SK-N-SH (cell line): ENCODE data around the gene HSPA14. TPM values are rescaled to one million over a fixed set of nuclear protein-coding genes. Genes with fewer than 3 reads are reported as not detected.

ENCODE experiments used
- CTCF ChIA-PET: fragments of 300-600, 350-600 bp; formaldehyde crosslinking; extraction: SDS; loops from one replicate; lab custom pipeline; 2021; lab: Yijun Ruan, JAX
- POLR2A ChIA-PET: fragments of 350-600 bp; sonication (Branson Sonifier 250); formaldehyde crosslinking; extraction: SDS; loops from one replicate; lab custom pipeline; 2020; ENCODE audit warnings: antibody characterized with exemption, inconsistent platforms; lab: Yijun Ruan, JAX
- DNase-seq: peaks from one replicate; pipeline ENCODE4 v3.0.0; 2012
- H2AFZ ChIP-seq: fragments of 200-600 bp; sonication (generic); 2 replicates; pipeline ENCODE4 v1.8.1; 2016; ENCODE audit warnings: antibody characterized with exemption, mild to moderate bottlenecking, low read depth
- H3F3A ChIP-seq: fragments of 200-600 bp; sonication (generic); replicated peaks from 2 replicates; pipeline ENCODE3; 2016; ENCODE audit warnings: antibody characterized with exemption, mild to moderate bottlenecking; ENCODE audit not compliant: insufficient read depth
- H3K27ac ChIP-seq, 2 experiments: fragments of 200-500 bp in 1 of 2; fragments of 200-600 bp in 1 of 2; sonication (Bioruptor generic) in 1 of 2; sonication (generic), shearing (Covaris generic) in 1 of 2; 2 replicates each; pipeline versions ENCODE4 v1.5.1 to v1.6.1; 2014 to 2016; ENCODE audit warnings: low read depth in 2 of 2, inconsistent platforms in 1 of 2, low read length in 1 of 2, mild to moderate bottlenecking in 1 of 2, mixed read lengths in 1 of 2
- H3K27me3 ChIP-seq: fragments of 200-600 bp; sonication (generic), shearing (Covaris generic); 2 replicates; pipeline ENCODE4 v1.6.1; 2016; ENCODE audit warnings: mixed run types; ENCODE audit not compliant: insufficient read depth
- H3K36me3 ChIP-seq, 2 experiments: fragments of 200-500 bp in 1 of 2; fragments of 200-600 bp in 1 of 2; sonication (Bioruptor generic) in 1 of 2; sonication (generic) in 1 of 2; replicated peaks in 1 of 2; 2 replicates each; pipeline versions ENCODE3 to v1.5.1; 2014 to 2016; ENCODE audit warnings: low read length in 1 of 2, mild to moderate bottlenecking in 1 of 2; ENCODE audit not compliant: insufficient read depth in 2 of 2, control insufficient read depth in 1 of 2
- H3K4me1 ChIP-seq, 2 experiments: fragments of 200-500 bp in 1 of 2; fragments of 200-600 bp in 1 of 2; sonication (Bioruptor generic) in 1 of 2; sonication (generic), shearing (Covaris generic) in 1 of 2; 2 replicates each; pipeline versions ENCODE4 v1.5.1 to v1.6.1; 2014 to 2016; ENCODE audit warnings: low read depth in 1 of 2, low read length in 1 of 2, mixed run types in 1 of 2; ENCODE audit not compliant: insufficient read depth in 2 of 2, control insufficient read depth in 1 of 2
- H3K4me2 ChIP-seq: fragments of 200-600 bp; sonication (generic), shearing (Covaris generic); 2 replicates; pipeline ENCODE4 v1.6.1; 2017; ENCODE audit warnings: mixed run types
- H3K4me3 ChIP-seq, 2 experiments: fragments of 200-500 bp in 1 of 2; fragments of 200-600 bp in 1 of 2; sonication (Bioruptor generic) in 1 of 2; sonication (generic), shearing (Covaris generic) in 1 of 2; 2 replicates each; pipeline versions ENCODE4 v1.5.1 to v1.8.1; 2014 to 2016; ENCODE audit warnings: low read depth in 2 of 2, inconsistent platforms in 1 of 2, low read length in 1 of 2, mild to moderate bottlenecking in 1 of 2, mixed read lengths in 1 of 2, moderate library complexity in 1 of 2
- H3K79me2 ChIP-seq: fragments of 200-600 bp; sonication (generic); 2 replicates; pipeline ENCODE4 v1.8.1; 2017; ENCODE audit warnings: mild to moderate bottlenecking; ENCODE audit not compliant: insufficient read depth
- H3K9ac ChIP-seq: fragments of 200-600 bp; sonication (generic); 2 replicates; pipeline ENCODE4 v1.6.1; 2017; ENCODE audit warnings: mixed run types
- H3K9me2 ChIP-seq: fragments of 200-600 bp; sonication (generic); 2 replicates; pipeline ENCODE4 v1.6.1; 2017; ENCODE audit warnings: mixed run types
- H3K9me3 ChIP-seq: fragments of 200-600 bp; sonication (generic); 2 replicates; pipeline ENCODE4 v1.6.1; 2017; ENCODE audit warnings: mixed run types, mild to moderate bottlenecking, moderate library complexity
- H4K20me1 ChIP-seq: fragments of 200-600 bp; sonication (generic); 2 replicates; pipeline ENCODE4 v1.6.1; 2017; ENCODE audit warnings: mild to moderate bottlenecking, mixed run types; ENCODE audit not compliant: insufficient read depth
- CHD2 ChIP-seq: fragments of 150-350 bp; IDR thresholded peaks from 2 replicates; pipeline ENCODE4 v1.6.1; 2018; ENCODE audit warnings: low read length; ENCODE audit not compliant: partially characterized antibody
- CTCF ChIP-seq: fragments of 200-600 bp; sonication (generic); IDR thresholded peaks from 2 replicates; pipeline ENCODE4 v1.6.1; 2017; ENCODE audit warnings: antibody characterized with exemption, mild to moderate bottlenecking, moderate library complexity
- ELF1 ChIP-seq: IDR thresholded peaks from 2 replicates; pipeline ENCODE4 v1.4.0; 2012
- EZH2phosphoT487 ChIP-seq: fragments of 200-600 bp; sonication (generic); IDR thresholded peaks from 2 replicates; pipeline ENCODE4 v1.6.1; 2017; ENCODE audit warnings: low read depth, mixed run types, mild to moderate bottlenecking, antibody characterized with exemption, moderate library complexity, borderline replicate concordance
- FOSL2 ChIP-seq: IDR thresholded peaks from 2 replicates; pipeline ENCODE4 v1.4.0; 2012; ENCODE audit warnings: low read depth, mild to moderate bottlenecking, moderate library complexity, borderline replicate concordance
- FOXM1 ChIP-seq: IDR thresholded peaks from 2 replicates; pipeline ENCODE4 v1.4.0; 2012; ENCODE audit warnings: low read depth, mild to moderate bottlenecking
- GABPA ChIP-seq: IDR thresholded peaks from 2 replicates; pipeline ENCODE4 v1.4.0; 2012; ENCODE audit warnings: low read depth, mild to moderate bottlenecking
- GATA2 ChIP-seq: sonication (generic); formaldehyde crosslinking; IDR thresholded peaks from 2 replicates; pipeline ENCODE4 v1.5.0; 2020; ENCODE audit warnings: mild to moderate bottlenecking, missing genetic modification reagents
- IRF3 ChIP-seq: fragments of 150-350 bp; IDR thresholded peaks from 2 replicates; pipeline ENCODE4 v1.6.1; 2016; ENCODE audit warnings: mild to moderate bottlenecking, low read depth, low read length
- MEF2A ChIP-seq: IDR thresholded peaks from 2 replicates; pipeline ENCODE4 v1.4.0; 2012; ENCODE audit warnings: low read depth, borderline replicate concordance
- NFIC ChIP-seq: IDR thresholded peaks from 2 replicates; pipeline ENCODE4 v1.4.0; 2012; ENCODE audit warnings: borderline replicate concordance
- PBX3 ChIP-seq: IDR thresholded peaks from 2 replicates; pipeline ENCODE4; 2012
- REST ChIP-seq: IDR thresholded peaks from 2 replicates; pipeline ENCODE4 v1.6.1; 2012; ENCODE audit warnings: mild to moderate bottlenecking, low read depth, low read length, moderate library complexity
- RFX5 ChIP-seq: IDR thresholded peaks from 2 replicates; pipeline ENCODE4 v1.6.1; 2012; ENCODE audit warnings: mild to moderate bottlenecking, improper control_type of control experiment, low read length
- SIN3A ChIP-seq: IDR thresholded peaks from 2 replicates; pipeline ENCODE4 v1.6.1; 2012; ENCODE audit warnings: low read depth, mild to moderate bottlenecking, low read length, moderate library complexity, borderline replicate concordance
- TAF1 ChIP-seq: IDR thresholded peaks from 2 replicates; pipeline ENCODE4 v1.6.1; 2012; ENCODE audit warnings: low read depth, mild to moderate bottlenecking, low read length, moderate library complexity, borderline replicate concordance
- TEAD4 ChIP-seq: IDR thresholded peaks from 2 replicates; pipeline ENCODE4 v1.4.0; 2012; ENCODE audit warnings: mild to moderate bottlenecking, borderline replicate concordance; ENCODE audit not compliant: insufficient read depth
- USF1 ChIP-seq: IDR thresholded peaks from 2 replicates; pipeline ENCODE4 v1.4.0; 2012; ENCODE audit warnings: low read depth, borderline replicate concordance
- USF2 ChIP-seq: fragments of 150-350 bp; IDR thresholded peaks from 2 replicates; pipeline ENCODE4 v1.6.1; 2017; ENCODE audit warnings: antibody characterized with exemption, low read length, low read depth, borderline replicate concordance
- ZBTB33 ChIP-seq: IDR thresholded peaks from 2 replicates; pipeline ENCODE4 v1.4.0; 2012; ENCODE audit warnings: low read depth, borderline replicate concordance
- WGBS: methylation state at CpG from one replicate; pipeline ENCODE4 v1.1.6; 2017; ENCODE audit warnings: low lambda C conversion rate; 5-methylcytosine and 5-hydroxymethylcytosine counted together
- polyA plus RNA-seq, 3 experiments: library from polyadenylated mRNA; depleted of rRNA; stranded (reverse); fragments of >200 nt; gene quantifications; 2 replicates each; pipeline ENCODE4 v1.2.3, GENCODE V29; 2012

Gene HSPA14
- polyA plus RNA-seq, 1 of the 3 experiments (the other 2 are of a cell fraction): 8.8 TPM

GRCh38 chr10:14910953-14911352 lies 72.8 kb downstream of the HSPA14 start:
- DNase-seq: no peak
- Histone ChIP-seq H3K27ac (no peak overlapping the region), H3K9me3 (no peaks in the 10 kb centered on the region), H3K27me3 (no peaks in the 10 kb centered on the region), H3K79me2 (peaks cover 19% of the 10 kb centered on the region; the same call in 1 of the 2 replicates), H3K36me3 (peaks cover 69 to 94% of the 10 kb centered on the region in 2 experiments), H4K20me1 (no peaks in the 10 kb centered on the region), H3K4me3 (no peak overlapping the region), H3F3A (peaks cover 14% of the 10 kb centered on the region), H3K9me2 (no peaks in the 10 kb centered on the region; the same call in 1 of the 2 replicates), H3K4me1 (no peaks in the 10 kb centered on the region), H3K4me2 (no peak overlapping the region), H3K9ac (no peak overlapping the region), H2AFZ (no peak overlapping the region)
- WGBS: 95% methylated on average over 4 of the region's 4 CpGs
- POLR2A ChIA-PET: no interaction called here
- CTCF ChIA-PET: interaction anchor here (0.6 kb wide), 1 partner anchor 577 kb away, joined by 3 read pairs; no protein-coding TSS in a partner anchor
- TF ChIP-seq IRF3: no peak
- TF ChIP-seq GATA2 (CRISPR knock-in tag): no peak
- no peak for TF ChIP-seq ELF1
- TF ChIP-seq USF1: no peak
- TF ChIP-seq PBX3: no peak
- no peak for TF ChIP-seq EZH2phosphoT487
- TF ChIP-seq RFX5: no peak
- no peak for TF ChIP-seq CHD2
- no peak for TF ChIP-seq FOXM1
- no peak for TF ChIP-seq REST
- TF ChIP-seq NFIC: no peak
- no peak for TF ChIP-seq ZBTB33
- no peak for TF ChIP-seq TAF1
- TF ChIP-seq MEF2A: no peak
- no peak for TF ChIP-seq GABPA
- no peak for TF ChIP-seq USF2
- no peak for TF ChIP-seq TEAD4
- no peak for TF ChIP-seq FOSL2
- TF ChIP-seq CTCF: no peak
- no peak for TF ChIP-seq SIN3A
